Measurements from ENCODE around the gene KRTAP17-1.
"Not testable (repeated sequence)": the region's sequence is repeated elsewhere in the genome, so short reads cannot be mapped to it uniquely, and the experiment has no call there.

The KRTAP17-1 gene, protein sequence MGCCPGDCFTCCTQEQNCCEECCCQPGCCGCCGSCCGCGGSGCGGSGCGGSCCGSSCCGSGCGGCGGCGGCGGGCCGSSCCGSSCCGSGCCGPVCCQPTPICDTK

DNA sequence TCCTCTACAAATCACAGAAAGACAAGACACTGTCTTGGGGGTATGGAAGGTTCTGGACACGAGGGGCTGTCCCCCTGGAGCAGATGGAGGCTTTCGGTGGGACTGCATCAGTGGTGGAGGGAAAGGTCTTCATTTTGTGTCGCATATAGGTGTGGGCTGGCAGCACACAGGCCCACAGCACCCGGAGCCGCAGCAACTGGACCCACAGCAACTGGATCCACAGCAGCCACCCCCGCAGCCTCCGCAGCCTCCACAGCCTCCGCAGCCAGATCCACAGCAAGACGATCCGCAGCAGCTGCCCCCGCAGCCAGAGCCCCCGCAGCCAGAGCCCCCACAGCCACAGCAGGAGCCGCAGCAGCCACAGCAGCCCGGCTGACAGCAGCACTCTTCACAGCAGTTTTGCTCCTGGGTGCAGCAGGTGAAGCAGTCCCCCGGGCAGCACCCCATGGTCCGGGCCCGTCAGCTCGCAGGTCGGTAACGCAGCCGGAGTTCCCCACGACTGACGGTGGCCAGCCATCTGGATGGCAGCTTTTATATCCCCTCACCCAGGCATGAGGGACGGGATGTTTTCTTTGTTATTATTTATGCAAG lies at the start of gene KRTAP17-1:
KRTAP17-1 (minus strand) TSS at position 507 of the 591 bp plus-strand sequence; CDS start at position 447, 60 bp downstream.
- no peaks in the 10 kb centered on the region for H3K36me3 Mint-ChIP-seq
- no peaks in the 10 kb centered on the region for H3K9me3 Mint-ChIP-seq
- peak within 1 kb of the TSS; percentile 33 for H3K27ac Mint-ChIP-seq
- H3K4me3 Mint-ChIP-seq = no peak within 1 kb of the TSS
- no peak for ATAC-seq
- DNase-seq (ENCODE audit: low spot score in 2 of 2) = no peak
- peaks cover 20% of the 10 kb centered on the region for H3K4me1 Mint-ChIP-seq

DNA sequence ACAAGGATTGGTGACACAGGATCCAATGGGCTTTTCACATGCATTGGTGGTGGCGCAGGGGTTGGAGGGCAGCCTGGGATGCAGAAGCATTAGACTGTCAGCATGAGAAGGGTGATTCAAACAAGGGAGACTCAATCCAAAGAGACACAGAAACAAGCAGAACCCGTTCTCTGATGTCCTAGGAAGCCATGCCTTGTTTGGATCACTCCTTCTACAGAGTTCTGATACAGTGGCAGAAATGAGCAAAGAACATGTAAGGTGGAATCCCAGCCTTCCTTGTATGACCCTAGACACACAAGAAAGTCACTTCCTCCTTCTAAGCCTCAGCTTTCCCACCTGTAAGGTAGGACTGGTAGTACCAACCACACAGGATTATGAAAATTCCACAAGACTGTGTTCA lies 48.4 kb upstream of the KRTAP17-1 start:
- H3K9me3 Mint-ChIP-seq = no peaks in the 10 kb centered on the region
- no peak overlapping the region for H3K4me3 Mint-ChIP-seq
- no peaks in the 10 kb centered on the region for H3K4me1 Mint-ChIP-seq
- ATAC-seq (no peak), DNase-seq (ENCODE audit: low spot score in 2 of 2) (no peak)
- no peaks in the 10 kb centered on the region for H3K36me3 Mint-ChIP-seq
- no peak overlapping the region for H3K27ac Mint-ChIP-seq

DNA sequence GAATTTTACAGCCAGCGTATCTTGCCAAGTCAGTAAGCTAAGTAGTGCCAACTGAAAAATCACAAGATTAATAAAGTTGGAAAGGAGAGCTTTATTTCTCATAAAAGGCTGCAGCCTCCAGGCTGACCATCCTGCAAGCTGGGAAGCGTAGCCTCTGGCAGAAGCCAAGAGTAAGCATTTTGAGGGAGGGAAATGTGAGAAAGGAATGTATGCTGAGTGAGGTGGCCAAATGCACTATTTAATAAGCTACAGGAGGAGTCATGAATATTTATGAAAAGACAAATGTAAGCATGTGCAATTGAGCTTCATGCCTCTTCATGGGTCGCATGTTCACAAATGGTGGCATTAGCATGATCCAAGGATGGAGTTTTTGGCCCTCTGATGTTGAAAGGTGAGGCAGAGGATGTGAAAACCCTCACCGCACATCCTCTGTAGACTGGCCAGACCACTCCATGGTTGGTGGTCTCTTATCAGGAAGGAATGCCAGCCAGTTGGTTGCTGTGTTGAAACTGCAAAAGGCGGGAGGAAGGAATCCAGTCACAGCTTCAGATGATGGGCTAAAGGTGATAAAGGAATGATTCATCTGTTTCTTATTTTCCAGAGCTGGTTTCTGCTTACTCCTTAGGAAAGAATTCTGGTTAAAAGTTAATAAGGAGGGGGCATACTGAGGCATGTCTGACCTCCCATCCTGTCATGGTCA lies 44.9 kb upstream of the KRTAP17-1 start:
- DNase-seq (ENCODE audit: low spot score in 2 of 2) (no peak), ATAC-seq (no peak)
- H3K36me3 Mint-ChIP-seq = no peaks in the 10 kb centered on the region
- no peaks in the 10 kb centered on the region for H3K4me1 Mint-ChIP-seq
- H3K9me3 Mint-ChIP-seq = no peaks in the 10 kb centered on the region
- H3K27ac Mint-ChIP-seq = no peak overlapping the region
- H3K4me3 Mint-ChIP-seq = no peak overlapping the region

DNA sequence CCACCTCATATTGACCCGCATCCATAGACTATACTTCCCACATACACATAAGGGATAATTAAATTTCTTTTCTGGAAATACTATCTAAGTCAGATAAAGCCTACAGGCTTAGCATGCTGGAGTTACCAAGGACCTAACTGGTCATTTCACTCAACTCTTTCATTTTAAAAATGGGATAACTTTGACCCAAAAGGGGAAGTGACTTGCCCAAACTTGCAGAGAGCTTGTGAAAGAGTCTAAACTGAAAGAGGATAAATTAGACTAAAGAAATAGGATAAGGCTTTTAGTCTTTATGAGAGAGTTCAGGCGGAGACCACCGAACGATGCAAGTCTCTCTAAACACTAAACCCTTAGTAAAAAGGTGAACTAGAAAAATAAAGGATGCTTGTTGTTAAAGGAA lies 39.0 kb upstream of the KRTAP17-1 start:
- DNase-seq (ENCODE audit: low spot score in 2 of 2) = no peak
- H3K4me3 Mint-ChIP-seq = no peak overlapping the region
- no peak for ATAC-seq
- no peaks in the 10 kb centered on the region for H3K9me3 Mint-ChIP-seq
- no peaks in the 10 kb centered on the region for H3K36me3 Mint-ChIP-seq
- H3K4me1 Mint-ChIP-seq = peaks cover 8% of the 10 kb centered on the region
- H3K27ac Mint-ChIP-seq = no peak overlapping the region

DNA sequence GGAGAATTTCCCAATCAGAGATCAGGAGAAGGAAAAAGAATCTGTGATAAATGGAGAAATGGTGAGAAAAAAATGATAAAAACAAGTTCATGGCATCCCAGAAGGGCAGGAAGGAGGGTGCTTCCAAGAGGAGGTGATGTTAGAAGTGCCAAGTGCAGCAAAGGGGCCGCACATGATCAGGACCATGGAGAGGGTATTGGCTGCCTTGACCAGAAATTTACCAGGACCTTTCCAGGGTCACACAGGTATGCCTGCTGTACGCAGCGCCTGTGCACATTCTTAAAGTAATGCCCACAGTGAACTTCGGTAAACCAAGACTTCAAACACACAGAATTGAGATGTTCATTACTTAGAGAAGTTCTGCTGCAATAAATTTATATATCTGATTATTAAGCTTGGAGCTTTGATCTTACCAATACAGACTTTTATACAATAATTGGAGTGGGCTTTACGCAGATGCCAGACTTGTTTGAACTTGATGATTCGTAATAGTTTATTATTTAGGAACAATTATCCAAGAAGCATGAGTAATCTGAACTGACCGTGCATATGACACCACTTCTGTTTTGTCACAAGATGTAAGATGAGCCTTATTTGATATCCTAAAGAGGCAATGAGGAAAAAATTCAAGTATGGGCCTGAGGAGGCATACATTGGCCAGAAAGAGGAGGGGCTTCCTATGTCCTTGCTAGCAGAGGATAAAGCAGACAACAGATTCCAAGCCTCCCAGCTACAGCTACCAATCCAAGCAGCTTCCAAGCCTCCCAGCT lies 37.3 kb upstream of the KRTAP17-1 start:
- DNase-seq (ENCODE audit: low spot score in 2 of 2) = no peak
- no peak for ATAC-seq
- H3K4me3 Mint-ChIP-seq = no peak overlapping the region
- peaks cover 13% of the 10 kb centered on the region for H3K4me1 Mint-ChIP-seq
- H3K36me3 Mint-ChIP-seq = no peaks in the 10 kb centered on the region
- no peak overlapping the region for H3K27ac Mint-ChIP-seq
- H3K9me3 Mint-ChIP-seq = no peaks in the 10 kb centered on the region

DNA sequence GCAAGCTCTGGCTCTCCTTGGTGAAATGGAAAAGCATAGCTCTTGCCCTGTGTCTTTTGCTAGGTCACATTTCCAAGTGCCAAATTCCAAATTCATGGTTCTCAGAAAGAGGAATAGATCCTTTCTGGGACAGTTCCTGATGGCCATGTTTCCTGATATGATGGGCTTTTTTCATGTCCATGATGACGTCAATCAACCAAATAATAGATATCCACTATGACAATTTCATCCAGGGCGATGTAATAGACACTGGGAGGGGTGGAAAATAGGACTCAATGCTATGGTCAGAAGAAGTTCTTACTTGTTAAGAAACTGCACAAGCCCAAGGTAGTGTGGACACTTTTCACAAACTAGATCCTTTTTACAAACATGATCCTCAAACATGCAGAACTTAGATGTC lies 35.7 kb upstream of the KRTAP17-1 start:
- Mint-ChIP-seq H3K9me3 (no peaks in the 10 kb centered on the region), H3K27ac (no peak overlapping the region), H3K36me3 (no peaks in the 10 kb centered on the region), H3K4me3 (no peak overlapping the region), H3K4me1 (peaks cover 13% of the 10 kb centered on the region)
- ATAC-seq (no peak), DNase-seq (ENCODE audit: low spot score in 2 of 2) (no peak)

DNA sequence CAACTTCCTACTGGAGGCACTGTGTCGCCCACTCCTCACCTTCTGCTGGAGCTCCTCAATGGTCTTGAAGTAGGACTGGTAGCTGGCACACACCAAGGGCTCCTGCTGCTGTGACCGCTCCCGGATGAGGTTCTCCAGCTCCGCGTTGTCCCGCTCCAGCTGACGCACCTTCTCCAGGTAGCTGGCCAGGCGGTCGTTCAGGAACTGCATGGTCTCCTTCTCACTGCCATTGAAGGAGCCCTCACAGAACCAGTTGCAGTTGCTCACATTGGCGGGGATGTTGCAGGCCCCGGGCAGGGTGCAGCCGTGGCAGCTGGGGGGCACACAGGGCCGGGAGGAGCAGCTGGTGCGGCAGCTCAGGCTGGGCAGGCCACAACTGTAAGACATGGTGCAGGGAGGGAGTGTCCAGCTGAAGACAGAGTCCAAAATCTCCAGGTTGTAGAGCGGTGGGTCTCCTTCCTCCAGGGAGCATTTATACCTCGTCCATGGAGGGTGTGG lies 34.9 kb upstream of the KRTAP17-1 start, which contains the start of gene KRT33A:
KRT33A (minus strand) TSS at position 448 of the 498 bp plus-strand sequence; CDS start at position 387, 61 bp downstream.
- peaks cover 13% of the 10 kb centered on the region for H3K4me1 Mint-ChIP-seq
- not testable (repeated sequence) for H3K36me3 Mint-ChIP-seq; ATAC-seq; H3K4me3 Mint-ChIP-seq; H3K9me3 Mint-ChIP-seq; H3K27ac Mint-ChIP-seq; DNase-seq (ENCODE audit: low spot score in 2 of 2)

DNA sequence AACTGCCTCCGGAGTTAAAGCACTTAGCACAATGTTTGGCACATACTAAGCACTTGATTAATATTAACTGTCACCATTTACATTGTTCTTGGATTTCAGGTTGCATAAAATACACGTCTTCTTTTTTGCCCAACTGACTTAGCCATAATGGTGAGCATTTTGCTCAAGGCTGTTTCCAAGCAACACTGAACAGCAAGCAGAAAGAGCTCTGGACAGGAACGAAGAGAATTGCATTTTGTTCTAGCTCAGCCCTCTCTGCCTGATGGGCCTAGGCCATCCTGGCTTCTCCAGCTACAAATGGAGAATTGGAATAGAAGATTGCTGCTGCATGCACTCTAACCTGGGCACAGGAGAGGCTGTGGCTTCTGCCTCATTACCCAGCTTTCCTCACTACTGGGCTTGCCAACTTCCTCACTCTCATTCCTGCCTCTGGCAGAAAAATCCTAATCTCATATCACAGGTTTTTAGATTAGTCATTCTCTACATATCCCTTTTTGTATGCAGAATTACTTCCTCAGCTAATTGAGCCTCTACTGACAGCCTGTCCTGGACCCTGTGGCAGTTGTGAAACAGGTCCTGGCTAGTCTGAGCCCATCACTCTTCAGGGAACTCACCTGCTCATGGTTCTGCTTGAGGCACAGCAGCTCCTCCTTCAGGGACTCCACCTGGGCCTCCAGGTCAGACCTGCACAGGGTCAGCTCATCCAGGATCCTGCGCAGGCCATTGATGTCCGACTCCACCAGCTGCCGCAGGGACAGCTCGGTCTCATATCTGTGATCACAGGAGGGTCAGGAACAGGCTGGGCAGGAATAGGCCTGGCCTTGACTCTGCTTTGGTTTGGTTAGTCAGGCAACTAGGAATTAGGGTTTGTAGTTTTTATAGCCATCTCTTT lies 32.6 kb upstream of the KRTAP17-1 start:
- H3K4me1 Mint-ChIP-seq = peaks cover 17% of the 10 kb centered on the region
- ATAC-seq (no peak), DNase-seq (ENCODE audit: low spot score in 2 of 2) (no peak)
- H3K27ac Mint-ChIP-seq = no peak overlapping the region
- no peak overlapping the region for H3K4me3 Mint-ChIP-seq
- peaks cover 3% of the 10 kb centered on the region for H3K9me3 Mint-ChIP-seq
- H3K36me3 Mint-ChIP-seq = no peaks in the 10 kb centered on the region

DNA sequence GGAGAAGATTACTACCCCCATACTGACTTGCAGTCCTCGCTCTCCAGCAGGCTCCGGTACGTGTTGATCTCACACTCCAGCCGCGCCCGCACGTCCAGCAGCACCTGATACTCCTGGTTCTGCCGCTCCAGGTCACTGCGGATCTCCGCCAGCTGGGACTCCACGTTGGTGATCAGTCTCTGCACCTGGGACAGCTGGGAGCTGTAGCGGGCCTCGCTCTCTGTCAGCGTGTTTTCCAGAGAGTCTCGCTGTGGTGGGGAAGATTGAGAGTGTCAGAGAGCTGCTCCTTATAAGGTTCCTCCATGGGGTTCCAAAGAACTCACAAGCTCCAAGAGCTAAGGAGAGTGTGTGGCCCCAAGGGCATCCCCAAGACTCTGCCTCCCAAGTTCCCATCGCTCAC lies 30.9 kb upstream of the KRTAP17-1 start:
- H3K9me3 Mint-ChIP-seq; H3K27ac Mint-ChIP-seq; DNase-seq (ENCODE audit: low spot score in 2 of 2); ATAC-seq; H3K36me3 Mint-ChIP-seq; H3K4me3 Mint-ChIP-seq: not testable (repeated sequence)
- H3K4me1 Mint-ChIP-seq = peaks cover 19% of the 10 kb centered on the region

DNA sequence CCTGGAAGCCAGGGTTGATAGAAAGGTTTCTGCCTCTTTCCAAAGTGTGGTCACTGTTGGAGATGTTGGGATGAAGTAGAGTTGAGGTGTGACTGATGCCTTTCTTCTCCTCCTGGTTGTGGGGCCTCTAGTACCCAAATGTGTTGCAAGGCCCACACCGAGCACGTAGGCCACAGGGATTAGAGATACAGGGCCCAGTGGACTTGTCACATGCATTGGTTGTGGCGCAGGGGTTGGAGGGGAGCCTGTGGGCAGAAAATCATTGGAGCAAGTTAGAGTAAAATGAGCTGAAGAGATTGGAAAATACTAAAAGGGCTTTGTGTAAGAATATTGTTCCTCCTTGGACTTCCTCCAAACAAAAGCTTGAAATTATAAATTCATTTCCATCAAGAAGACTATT lies 30.5 kb upstream of the KRTAP17-1 start:
- Mint-ChIP-seq H3K9me3 (peaks cover 8% of the 10 kb centered on the region), H3K36me3 (peaks cover 5% of the 10 kb centered on the region), H3K4me3 (no peak overlapping the region), H3K27ac (no peak overlapping the region), H3K4me1 (peaks cover 21% of the 10 kb centered on the region)
- ATAC-seq (no peak), DNase-seq (ENCODE audit: low spot score in 2 of 2) (no peak)

DNA sequence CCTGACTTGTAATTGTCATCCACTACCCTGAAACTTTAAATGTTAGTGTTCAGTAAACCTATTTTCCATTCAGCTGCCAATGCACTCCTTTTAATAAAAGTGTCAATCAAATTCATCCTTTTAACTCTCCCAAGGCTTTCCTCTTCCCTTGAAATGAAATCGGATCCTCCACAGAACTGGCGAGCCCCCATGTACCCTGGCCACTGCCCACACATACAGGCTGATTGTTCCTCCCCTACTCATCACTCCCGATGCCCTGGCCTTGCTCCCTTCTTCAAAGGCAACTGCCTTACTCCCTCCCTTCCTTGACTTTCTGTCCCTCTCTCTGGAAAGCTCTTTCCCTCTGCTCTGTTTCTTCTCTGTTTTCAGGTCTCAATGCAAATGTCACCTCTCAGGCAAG lies 27.5 kb upstream of the KRTAP17-1 start:
- peak in 1 of 2 donors; percentile 28 for DNase-seq (ENCODE audit: low spot score in 2 of 2)
- H3K9me3 Mint-ChIP-seq = peaks cover 8% of the 10 kb centered on the region
- peaks cover 5% of the 10 kb centered on the region for H3K36me3 Mint-ChIP-seq
- ATAC-seq = no peak
- H3K27ac Mint-ChIP-seq = no peak overlapping the region
- peaks cover 42% of the 10 kb centered on the region for H3K4me1 Mint-ChIP-seq
- no peak overlapping the region for H3K4me3 Mint-ChIP-seq

DNA sequence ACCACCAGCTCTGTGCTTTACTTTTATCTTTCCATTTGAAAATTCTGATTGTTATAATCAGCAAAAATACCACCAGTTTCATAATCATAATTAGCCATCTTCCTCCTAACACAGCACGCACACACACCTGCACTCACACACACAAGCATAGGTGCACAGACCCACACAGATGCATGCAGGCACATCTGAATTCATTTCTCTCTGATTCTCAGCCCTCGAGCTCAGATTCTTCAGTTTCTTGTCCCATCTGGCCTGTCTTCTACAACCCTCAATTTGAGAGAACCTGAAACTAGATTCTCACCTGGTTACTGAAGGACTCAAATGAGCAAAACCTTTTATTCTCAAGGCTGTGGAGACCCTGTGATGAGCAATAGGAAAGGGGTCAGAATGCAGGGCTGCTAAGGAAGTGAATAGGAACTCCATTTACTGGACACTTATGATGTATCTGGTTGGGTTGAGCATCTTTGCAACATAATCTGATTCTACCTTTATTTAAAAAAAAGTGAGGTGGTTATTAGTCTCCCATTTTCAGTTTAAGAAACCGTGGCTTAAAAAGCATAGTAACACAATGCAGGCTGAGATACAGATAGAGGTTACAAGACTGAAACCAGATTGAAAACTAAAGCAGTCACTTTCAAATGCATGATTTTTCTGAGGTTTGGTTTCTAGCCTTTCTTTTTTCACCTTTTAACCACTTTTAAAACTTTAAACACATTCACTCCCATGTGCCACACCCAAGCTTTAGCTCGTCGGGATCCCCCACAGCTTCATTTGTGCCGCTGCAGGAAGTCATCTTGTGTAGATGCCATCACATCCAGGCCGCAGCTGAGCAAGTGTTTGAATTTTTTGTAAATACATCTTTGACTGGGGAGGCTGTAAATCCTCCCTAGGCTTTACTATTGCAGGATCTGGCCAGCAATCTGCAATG lies 25.7 kb upstream of the KRTAP17-1 start:
- peaks cover 5% of the 10 kb centered on the region for H3K36me3 Mint-ChIP-seq
- H3K27ac Mint-ChIP-seq = peak overlapping the region; percentile 0
- peak overlapping the region; percentile 22 for H3K4me3 Mint-ChIP-seq
- ATAC-seq (peak; percentile 79), DNase-seq (ENCODE audit: low spot score in 2 of 2) (peak in 1 of 2 donors; percentile 54)
- peaks cover 43% of the 10 kb centered on the region for H3K4me1 Mint-ChIP-seq
- H3K9me3 Mint-ChIP-seq = peaks cover 8% of the 10 kb centered on the region

DNA sequence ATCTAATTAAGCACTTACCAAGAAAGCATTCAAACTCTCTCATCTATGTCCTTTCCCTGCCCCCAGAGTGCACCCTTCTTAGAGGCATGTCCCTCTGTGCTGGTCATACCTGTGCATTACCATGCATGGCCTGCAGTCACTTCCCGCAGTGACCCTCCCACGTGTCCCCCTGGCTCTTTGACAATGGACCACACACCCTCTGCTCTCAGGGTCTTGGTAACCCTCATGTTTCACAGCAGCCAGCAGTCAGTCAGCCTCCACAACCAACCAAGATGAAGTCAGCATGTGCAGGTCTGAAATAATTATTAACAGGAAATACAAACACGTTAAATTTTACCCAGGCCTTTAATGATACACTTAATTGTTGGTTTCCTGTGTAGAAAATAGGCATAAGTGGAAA lies 25.0 kb upstream of the KRTAP17-1 start:
- H3K36me3 Mint-ChIP-seq = peaks cover 5% of the 10 kb centered on the region
- peaks cover 8% of the 10 kb centered on the region for H3K9me3 Mint-ChIP-seq
- peak in 1 of 2 donors; percentile 47 for DNase-seq (ENCODE audit: low spot score in 2 of 2)
- peak overlapping the region; percentile 29 for H3K27ac Mint-ChIP-seq
- H3K4me3 Mint-ChIP-seq = peak overlapping the region; percentile 22
- peaks cover 51% of the 10 kb centered on the region for H3K4me1 Mint-ChIP-seq
- no peak for ATAC-seq

All from stimulated activated effector memory CD8-positive, alpha-beta T cell treated with anti-CD3 and anti-CD28 coated beads, Interleukin-12 subunit alpha, Interleukin-12 subunit beta, amount 100 ng/mL, for 72 hours (primary cell).